Neural cell (in vitro differentiated cells): ENCODE data around the gene CTBP2. TPM values are rescaled to one million over a fixed set of nuclear protein-coding genes. Genes with fewer than 3 reads are reported as not detected.

Source experiments
- H2AFZ ChIP-seq: fragments of 200-600, 300-800 bp; sonication (generic), shearing (Covaris generic); 2 replicates; pipeline ENCODE4 v1.6.0; 2014; ENCODE audit warnings: low read depth, mild to moderate bottlenecking, antibody characterized with exemption, low read length, moderate library complexity
- H3F3A ChIP-seq: fragments of 200-600 bp; shearing (Covaris generic); 2 replicates; pipeline ENCODE4 v1.6.1; 2016; ENCODE audit warnings: mild to moderate bottlenecking, moderate library complexity, mixed read lengths, antibody characterized with exemption, low read length; ENCODE audit not compliant: insufficient read depth, poor library complexity, severe bottlenecking
- H3K27ac ChIP-seq: fragments of 200-600, 300-800 bp; sonication (generic), shearing (Covaris generic); 2 replicates; pipeline ENCODE4 v1.5.1; 2014; ENCODE audit warnings: mild to moderate bottlenecking, low read length, moderate library complexity
- H3K27me3 ChIP-seq: fragments of 300-800, 200-600 bp; sonication (generic), shearing (Covaris generic); 2 replicates; pipeline ENCODE4 v1.6.0; 2014; ENCODE audit warnings: mild to moderate bottlenecking, low read depth, low read length, moderate library complexity; ENCODE audit not compliant: insufficient read depth
- H3K36me3 ChIP-seq: fragments of 300-800, 200-600 bp; sonication (generic), shearing (Covaris generic); 2 replicates; pipeline ENCODE4 v1.5.1; 2014; ENCODE audit warnings: mild to moderate bottlenecking, antibody characterized with exemption, low read length, moderate library complexity; ENCODE audit not compliant: insufficient read depth
- H3K4me2 ChIP-seq: fragments of 300-800, 200-600 bp; sonication (generic), shearing (Covaris generic); 2 replicates; pipeline ENCODE4 v1.6.0; 2014; ENCODE audit warnings: mild to moderate bottlenecking, low read length
- H3K4me3 ChIP-seq: fragments of 300-800, 200-600 bp; sonication (generic), shearing (Covaris generic); 2 replicates; pipeline ENCODE4 v1.5.1; 2014; ENCODE audit warnings: mild to moderate bottlenecking, low read length, moderate library complexity
- H3K79me2 ChIP-seq: fragments of 200-600 bp; shearing (Covaris generic); replicated peaks from 2 replicates; pipeline ENCODE4 v1.6.0; 2014; ENCODE audit warnings: mild to moderate bottlenecking, low read length, moderate library complexity; ENCODE audit not compliant: insufficient read depth
- H3K9ac ChIP-seq: fragments of 300-800, 200-600 bp; sonication (generic), shearing (Covaris generic); 2 replicates; pipeline ENCODE4 v1.6.1; 2016; ENCODE audit warnings: mild to moderate bottlenecking, low read length, mixed read lengths
- H3K9me2 ChIP-seq: fragments of 200-600 bp; shearing (Covaris generic); 2 replicates; pipeline ENCODE4 v1.6.1; 2016; ENCODE audit warnings: mild to moderate bottlenecking, low read length, mixed read lengths; ENCODE audit not compliant: insufficient read depth
- H3K9me3 ChIP-seq: fragments of 200-600, 300-800 bp; sonication (generic), shearing (Covaris generic); 2 replicates; pipeline ENCODE4 v1.6.1; 2016; ENCODE audit warnings: mild to moderate bottlenecking, mixed run types, low read length, moderate library complexity, mixed read lengths
- H4K20me1 ChIP-seq: fragments of 200-600 bp; shearing (Covaris generic); 2 replicates; pipeline ENCODE4 v1.6.1; 2016; ENCODE audit warnings: mild to moderate bottlenecking, mixed run types; ENCODE audit not compliant: insufficient read depth
- CTCF ChIP-seq: fragments of 450-650 bp; IDR thresholded peaks from 2 replicates; pipeline ENCODE4 v1.5.1; 2014; ENCODE audit warnings: antibody characterized with exemption, mild to moderate bottlenecking, moderate library complexity; ENCODE audit not compliant: poor library complexity, severe bottlenecking
- EP300 ChIP-seq: fragments of 450-650 bp; conservative IDR thresholded peaks from 2 replicates; pipeline ENCODE4 v1.6.1; 2014; ENCODE audit warnings: antibody characterized with exemption, mild to moderate bottlenecking, moderate library complexity; ENCODE audit not compliant: poor library complexity, severe bottlenecking
- EZH2 ChIP-seq: fragments of 200-600, 300-800 bp; shearing (Covaris generic), sonication (generic); IDR thresholded peaks from 2 replicates; pipeline ENCODE4 v1.6.1; 2014; ENCODE audit warnings: antibody characterized with exemption, low read length, borderline replicate concordance, mild to moderate bottlenecking; ENCODE audit not compliant: insufficient read depth, poor library complexity, severe bottlenecking
- MXI1 ChIP-seq: fragments of 450-650 bp; conservative IDR thresholded peaks from 2 replicates; pipeline ENCODE4 v1.6.1; 2014; ENCODE audit warnings: antibody characterized with exemption, mild to moderate bottlenecking; ENCODE audit not compliant: poor library complexity, severe bottlenecking
- POLR2AphosphoS5 ChIP-seq: IDR thresholded peaks from 2 replicates; pipeline ENCODE4 v1.6.1; 2012
- RAD21 ChIP-seq: fragments of 450-650 bp; conservative IDR thresholded peaks from 2 replicates; pipeline ENCODE4 v1.6.1; 2014; ENCODE audit warnings: antibody characterized with exemption, mild to moderate bottlenecking, moderate library complexity
- SMC3 ChIP-seq: fragments of 450-650 bp; conservative IDR thresholded peaks from 2 replicates; pipeline ENCODE4 v1.6.1; 2014; ENCODE audit warnings: antibody characterized with exemption, mild to moderate bottlenecking, moderate library complexity; ENCODE audit not compliant: poor library complexity
- TAF1 ChIP-seq: IDR thresholded peaks from 2 replicates; pipeline ENCODE4 v1.6.1; 2012; ENCODE audit warnings: low read depth
- polyA plus RNA-seq: library from polyadenylated mRNA; depleted of rRNA; stranded (reverse); fragments of >200 nt; gene quantifications from 2 replicates; pipeline ENCODE4 v1.2.3, GENCODE V29; 2014
- TF ChIP-seq, protein P1 (sequence below): IDR thresholded peaks from 2 replicates; pipeline ENCODE4 v1.6.1; 2012; ENCODE audit warnings: borderline replicate concordance

CTBP2 gene
- polyA plus RNA-seq, 1 donor from 2014 or later, result 59.5 TPM

DNA sequence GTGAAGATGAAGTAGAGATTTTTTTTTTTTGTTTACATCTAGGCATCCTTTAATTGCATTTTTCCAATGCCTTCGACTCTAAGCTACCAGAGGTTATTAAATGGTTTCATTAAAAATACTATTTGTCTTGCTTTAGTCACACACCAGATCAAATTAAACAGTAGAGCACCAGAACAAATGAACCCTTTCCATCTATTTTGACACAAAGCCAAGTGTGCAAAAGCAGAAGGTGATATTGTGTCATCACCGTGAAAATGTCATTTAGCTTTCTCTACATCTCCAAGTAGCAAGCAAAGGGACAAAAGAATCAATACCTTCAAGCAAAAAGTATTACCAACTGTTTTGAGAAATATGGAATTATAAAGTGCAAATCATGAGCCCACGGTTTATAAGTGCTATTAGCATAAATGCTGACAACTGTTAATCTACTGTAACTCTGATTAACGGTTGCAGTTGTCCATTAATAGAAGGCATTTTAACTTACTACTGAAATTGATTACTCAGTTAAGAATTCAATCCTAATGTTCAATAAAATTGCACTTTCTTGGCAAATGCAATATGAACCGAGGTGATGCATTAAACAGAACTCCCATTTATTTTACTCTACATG is 49.1 kb downstream of the CTBP2 start:
- Histone ChIP-seq H3K27ac (no peak overlapping the region), H4K20me1 (no peaks in the 10 kb centered on the region), H3K9me2 (no peaks in the 10 kb centered on the region), H3K36me3 (no peaks in the 10 kb centered on the region), H3K9ac (no peak overlapping the region), H3K79me2 (peaks cover 46% of the 10 kb centered on the region), H3F3A (no peaks in the 10 kb centered on the region), H3K27me3 (no peaks in the 10 kb centered on the region), H2AFZ (no peak overlapping the region), H3K9me3 (peaks cover 5% of the 10 kb centered on the region), H3K4me2 (no peak overlapping the region), H3K4me3 (no peak overlapping the region)
- no peak for TF ChIP-seq CTCF
- TF ChIP-seq, protein P1, sequence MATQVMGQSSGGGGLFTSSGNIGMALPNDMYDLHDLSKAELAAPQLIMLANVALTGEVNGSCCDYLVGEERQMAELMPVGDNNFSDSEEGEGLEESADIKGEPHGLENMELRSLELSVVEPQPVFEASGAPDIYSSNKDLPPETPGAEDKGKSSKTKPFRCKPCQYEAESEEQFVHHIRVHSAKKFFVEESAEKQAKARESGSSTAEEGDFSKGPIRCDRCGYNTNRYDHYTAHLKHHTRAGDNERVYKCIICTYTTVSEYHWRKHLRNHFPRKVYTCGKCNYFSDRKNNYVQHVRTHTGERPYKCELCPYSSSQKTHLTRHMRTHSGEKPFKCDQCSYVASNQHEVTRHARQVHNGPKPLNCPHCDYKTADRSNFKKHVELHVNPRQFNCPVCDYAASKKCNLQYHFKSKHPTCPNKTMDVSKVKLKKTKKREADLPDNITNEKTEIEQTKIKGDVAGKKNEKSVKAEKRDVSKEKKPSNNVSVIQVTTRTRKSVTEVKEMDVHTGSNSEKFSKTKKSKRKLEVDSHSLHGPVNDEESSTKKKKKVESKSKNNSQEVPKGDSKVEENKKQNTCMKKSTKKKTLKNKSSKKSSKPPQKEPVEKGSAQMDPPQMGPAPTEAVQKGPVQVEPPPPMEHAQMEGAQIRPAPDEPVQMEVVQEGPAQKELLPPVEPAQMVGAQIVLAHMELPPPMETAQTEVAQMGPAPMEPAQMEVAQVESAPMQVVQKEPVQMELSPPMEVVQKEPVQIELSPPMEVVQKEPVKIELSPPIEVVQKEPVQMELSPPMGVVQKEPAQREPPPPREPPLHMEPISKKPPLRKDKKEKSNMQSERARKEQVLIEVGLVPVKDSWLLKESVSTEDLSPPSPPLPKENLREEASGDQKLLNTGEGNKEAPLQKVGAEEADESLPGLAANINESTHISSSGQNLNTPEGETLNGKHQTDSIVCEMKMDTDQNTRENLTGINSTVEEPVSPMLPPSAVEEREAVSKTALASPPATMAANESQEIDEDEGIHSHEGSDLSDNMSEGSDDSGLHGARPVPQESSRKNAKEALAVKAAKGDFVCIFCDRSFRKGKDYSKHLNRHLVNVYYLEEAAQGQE, result no peak
- TF ChIP-seq TAF1, result no peak
- no peak for TF ChIP-seq EZH2
- TF ChIP-seq EP300, result no peak
- TF ChIP-seq MXI1, result no peak
- TF ChIP-seq RAD21, result no peak
- TF ChIP-seq POLR2AphosphoS5, result no peak
- no peak for TF ChIP-seq SMC3

DNA sequence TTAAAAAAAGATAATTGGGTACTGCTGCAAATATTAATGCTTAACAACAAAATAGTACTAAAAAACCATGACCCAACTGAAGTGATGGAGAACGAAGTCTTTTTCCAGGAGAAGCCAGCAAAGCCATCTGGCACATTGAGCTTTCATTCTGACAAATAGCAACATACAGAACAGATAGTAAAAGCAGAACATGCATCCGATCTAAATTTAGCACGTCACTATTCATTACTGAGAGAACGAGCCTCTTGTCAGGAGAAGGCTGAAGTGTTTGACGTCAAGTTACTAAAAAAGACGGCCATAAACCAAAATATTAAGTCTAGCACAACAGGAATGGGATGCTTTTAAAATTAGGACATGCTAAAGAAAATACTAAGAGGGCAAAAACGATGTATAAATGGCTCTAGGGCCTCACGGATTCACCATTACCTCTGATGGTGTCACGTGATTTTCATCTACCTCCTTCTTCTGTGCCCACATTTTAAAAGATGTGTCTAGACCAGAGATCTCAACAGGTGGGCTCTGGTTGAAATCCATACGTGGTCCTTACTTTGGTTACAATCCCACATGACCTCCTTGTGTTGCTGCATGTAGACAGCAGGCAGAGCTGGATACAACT is 52.3 kb downstream of the CTBP2 start:
- Histone ChIP-seq H2AFZ (no peak overlapping the region), H3K4me2 (no peak overlapping the region), H3K36me3 (no peaks in the 10 kb centered on the region), H3K27me3 (no peaks in the 10 kb centered on the region), H3K9me3 (peaks cover 5% of the 10 kb centered on the region), H4K20me1 (no peaks in the 10 kb centered on the region), H3K9ac (no peak overlapping the region), H3K79me2 (peaks cover 59% of the 10 kb centered on the region), H3K27ac (no peak overlapping the region), H3F3A (no peaks in the 10 kb centered on the region), H3K4me3 (no peak overlapping the region), H3K9me2 (no peaks in the 10 kb centered on the region)
- no peak for TF ChIP-seq EP300
- TF ChIP-seq EZH2, result no peak
- no peak for TF ChIP-seq POLR2AphosphoS5
- no peak for TF ChIP-seq MXI1
- no peak for TF ChIP-seq TAF1
- TF ChIP-seq CTCF, result no peak
- TF ChIP-seq, protein P1, result no peak
- no peak for TF ChIP-seq SMC3
- TF ChIP-seq RAD21, result no peak
